HG03039 (cell line): ENCODE data around the gene SCN4B.

ENCODE experiments used
- ATAC-seq: cut with Tn5 transposase; IDR thresholded peaks from one replicate; pipeline ENCODE4 v1.9.1; 2021; ENCODE audit warnings: mild to moderate bottlenecking, moderate library complexity; ENCODE audit not compliant: unreplicated experiment

Gene SCN4B

GRCh38 chr11:118135051-118135795, 17.4 kb downstream of the SCN4B start:
- no peak for ATAC-seq

GRCh38 chr11:118133816-118134215, 18.8 kb downstream of the SCN4B start:
- ATAC-seq: no peak

GRCh38 chr11:118132385-118133151, 20.1 kb downstream of the SCN4B start:
- ATAC-seq: no peak

DNA sequence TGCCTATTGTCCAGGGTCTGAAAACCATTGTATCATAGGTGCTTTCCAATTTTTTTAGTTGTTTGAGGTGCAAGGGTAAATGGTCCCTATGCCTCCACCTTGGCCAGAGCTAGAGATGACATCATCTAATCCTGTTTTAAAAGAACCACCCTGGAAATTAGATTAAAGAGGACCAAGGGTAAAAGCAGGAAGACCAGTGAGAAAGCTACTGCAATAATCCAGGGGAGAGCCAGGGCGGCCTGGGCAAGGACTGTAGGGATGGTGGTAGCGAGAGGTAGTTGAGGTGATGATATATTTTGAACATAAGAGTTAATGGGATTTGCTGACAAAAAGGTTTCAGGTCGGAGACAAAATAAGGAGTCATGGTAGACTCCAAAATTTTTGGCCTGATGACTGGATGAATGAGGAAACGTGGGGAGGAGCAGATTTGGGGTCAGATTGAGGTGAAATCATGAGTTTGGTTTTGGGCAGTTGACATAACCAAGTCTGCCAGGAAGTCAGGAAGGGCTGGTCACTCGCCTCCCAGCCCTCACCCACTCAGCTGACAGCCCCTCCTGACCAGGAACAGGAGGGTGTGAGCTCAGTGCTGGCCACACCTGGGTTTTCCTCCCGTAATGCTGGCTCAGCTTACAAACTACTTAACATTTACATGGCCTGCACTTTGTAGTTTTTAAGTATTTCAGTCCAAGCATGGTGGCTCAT, 23.0 kb downstream of the SCN4B start:
- ATAC-seq: no peak

DNA sequence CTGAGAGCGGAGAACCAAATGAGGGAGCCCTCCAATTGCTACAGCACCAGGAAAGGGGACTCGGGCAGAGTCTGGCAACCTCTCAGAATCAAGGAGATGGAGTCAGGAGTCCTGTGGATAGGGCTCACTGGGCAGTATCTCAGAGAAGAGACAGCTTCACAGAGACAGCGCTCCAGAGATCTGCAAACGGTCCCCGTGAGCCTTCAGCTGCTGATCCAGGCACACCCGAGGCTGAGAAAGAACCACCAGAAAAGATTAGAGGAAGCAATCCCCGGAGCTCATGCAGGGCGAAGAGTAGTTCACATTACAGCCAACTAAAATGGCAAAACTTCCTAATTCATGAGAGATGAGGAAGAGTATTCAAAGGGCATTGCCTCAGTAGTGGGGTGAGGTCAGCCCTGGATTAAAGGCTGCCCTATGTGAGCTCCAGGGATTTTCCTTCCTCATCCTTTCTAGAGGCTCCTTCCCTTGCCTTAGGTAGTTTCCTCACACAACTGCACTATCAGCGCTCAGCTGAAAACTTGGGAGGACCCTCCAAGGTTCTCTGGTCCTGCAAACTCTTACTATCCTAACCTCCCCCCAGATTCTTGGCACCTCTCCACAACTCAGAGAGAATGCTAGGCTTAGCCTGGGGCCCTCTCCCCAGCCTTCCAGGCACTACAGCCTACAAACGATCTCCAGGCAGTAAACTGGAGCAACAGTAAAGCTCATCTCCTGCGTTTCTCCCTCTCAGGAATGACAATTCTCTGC, 23.7 kb downstream of the SCN4B start:
- ATAC-seq: no peak

- ATAC-seq: no peak
Observed at GRCh38 chr11:118128310-118128709, 24.3 kb downstream of the SCN4B start.

DNA sequence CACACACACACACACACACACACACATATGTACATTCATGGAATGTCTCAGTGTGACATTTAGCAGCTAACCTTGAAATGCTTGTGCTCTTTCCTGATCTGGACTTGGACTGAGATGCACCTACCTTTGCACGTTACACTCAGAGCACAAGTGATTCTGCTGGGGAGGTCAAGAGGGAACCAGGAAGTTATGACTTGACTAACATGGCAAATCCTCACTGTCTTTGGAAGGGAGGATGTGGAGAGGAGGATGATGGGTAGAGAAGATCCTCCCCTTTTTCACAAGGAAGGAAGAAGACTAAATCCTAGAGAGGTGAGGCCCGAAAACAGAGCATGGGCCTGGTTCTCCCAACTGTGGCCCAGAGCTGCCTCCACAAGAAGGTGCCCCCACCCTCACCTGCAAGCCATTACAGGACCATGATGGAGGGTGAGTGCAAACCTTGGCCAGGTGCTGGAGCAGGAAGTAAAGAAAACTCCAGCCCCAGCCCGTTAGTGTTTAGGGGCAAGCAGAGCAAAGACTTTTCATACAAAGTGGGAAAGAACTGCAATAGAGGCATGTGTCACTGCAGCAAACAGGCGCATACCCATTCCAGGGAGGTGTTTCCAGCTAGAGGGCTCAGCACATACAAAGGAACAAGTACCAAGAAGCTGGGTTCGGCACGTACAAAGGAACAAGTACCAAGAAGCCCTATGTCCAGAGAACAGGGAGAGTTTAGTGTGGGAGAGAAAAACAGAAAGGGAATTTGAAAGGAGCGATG, 26.4 kb downstream of the SCN4B start:
- ATAC-seq: no peak

DNA sequence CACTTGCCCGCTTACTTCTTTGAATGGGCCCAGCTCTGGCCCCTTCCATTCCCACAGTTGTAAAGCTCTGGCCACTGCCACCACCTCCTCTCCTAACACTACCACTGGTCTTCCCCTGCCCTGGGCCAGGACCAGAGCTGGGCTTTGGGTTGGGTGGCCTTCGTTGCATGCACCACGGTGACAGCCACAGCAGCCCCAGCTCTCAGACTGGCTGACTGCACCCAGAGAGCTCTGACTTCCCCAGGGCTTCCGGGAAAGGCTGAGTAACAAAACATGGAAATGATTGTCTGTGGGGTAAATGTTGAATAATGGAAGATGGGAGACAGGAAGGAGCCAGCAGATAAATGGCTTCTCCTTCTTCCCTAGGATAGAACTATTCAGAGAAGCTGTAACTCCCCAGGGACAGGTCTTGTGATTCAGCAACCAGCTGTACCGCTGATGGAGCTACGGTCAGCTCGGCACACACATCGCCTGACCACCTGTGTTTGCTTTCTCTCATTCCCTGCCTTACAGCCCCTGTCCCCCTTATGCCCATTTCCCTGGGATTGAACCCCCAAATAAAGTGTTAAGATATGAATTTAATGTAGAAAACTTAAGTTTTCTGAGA, 27.6 kb downstream of the SCN4B start:
- no peak for ATAC-seq

DNA sequence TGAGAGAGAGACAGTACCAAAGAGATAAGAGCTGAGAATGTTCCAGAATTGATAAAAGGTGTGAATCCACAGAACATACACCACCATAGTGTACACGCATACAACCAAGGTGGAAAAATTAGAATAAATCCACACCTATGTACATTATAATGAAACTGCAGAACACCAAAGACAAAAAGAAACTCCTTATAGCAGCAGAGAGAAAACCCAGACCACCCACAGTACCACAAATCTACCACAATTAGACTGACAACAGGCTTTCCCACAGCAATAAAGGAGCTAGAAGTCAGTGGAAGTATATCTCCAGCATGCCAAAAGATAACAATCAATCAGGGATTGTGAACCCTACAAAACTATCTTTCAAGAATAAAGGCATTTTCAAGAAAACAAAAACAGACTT, 31.8 kb downstream of the SCN4B start:
- ATAC-seq: no peak

- no peak for ATAC-seq
Observed at GRCh38 chr11:118117790-118118601, 34.6 kb downstream of the SCN4B start.

DNA sequence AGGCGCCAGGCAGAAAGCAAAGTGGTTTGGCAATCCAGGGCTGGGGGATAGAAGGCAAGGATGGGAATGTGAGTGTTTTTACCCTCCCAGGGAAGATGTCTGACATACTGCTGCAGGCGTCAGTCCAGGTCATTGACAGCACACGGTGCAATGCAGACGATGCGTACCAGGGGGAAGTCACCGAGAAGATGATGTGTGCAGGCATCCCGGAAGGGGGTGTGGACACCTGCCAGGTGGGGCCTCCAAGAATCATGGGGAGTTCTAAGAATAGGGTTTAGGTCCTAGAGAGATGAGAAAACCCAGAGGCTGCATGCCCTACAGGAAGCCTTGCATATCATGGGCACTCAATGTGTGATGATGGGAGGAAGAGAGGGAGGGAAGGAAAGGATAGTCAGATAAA, 37.6 kb downstream of the SCN4B start:
- ATAC-seq: no peak

DNA sequence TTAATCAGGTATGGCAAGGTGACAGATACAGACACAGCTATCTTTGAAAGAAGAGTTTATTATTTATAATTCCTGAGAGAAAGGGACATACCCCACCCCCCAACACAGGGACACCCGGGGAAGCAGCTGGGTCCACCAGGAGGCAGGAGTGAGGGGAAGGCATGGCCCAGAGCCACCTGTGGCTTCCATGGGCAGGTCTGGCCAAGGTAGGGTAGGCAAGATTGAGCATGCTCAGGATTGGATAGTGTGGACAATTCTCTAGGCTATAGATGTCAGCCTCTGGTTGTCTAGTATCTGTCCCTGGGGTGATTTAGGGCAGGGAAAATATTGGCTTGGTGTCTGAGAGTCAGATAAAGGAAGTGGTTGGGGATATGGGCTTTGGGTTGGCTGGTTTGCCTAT, 38.4 kb downstream of the SCN4B start:
- no peak for ATAC-seq

DNA sequence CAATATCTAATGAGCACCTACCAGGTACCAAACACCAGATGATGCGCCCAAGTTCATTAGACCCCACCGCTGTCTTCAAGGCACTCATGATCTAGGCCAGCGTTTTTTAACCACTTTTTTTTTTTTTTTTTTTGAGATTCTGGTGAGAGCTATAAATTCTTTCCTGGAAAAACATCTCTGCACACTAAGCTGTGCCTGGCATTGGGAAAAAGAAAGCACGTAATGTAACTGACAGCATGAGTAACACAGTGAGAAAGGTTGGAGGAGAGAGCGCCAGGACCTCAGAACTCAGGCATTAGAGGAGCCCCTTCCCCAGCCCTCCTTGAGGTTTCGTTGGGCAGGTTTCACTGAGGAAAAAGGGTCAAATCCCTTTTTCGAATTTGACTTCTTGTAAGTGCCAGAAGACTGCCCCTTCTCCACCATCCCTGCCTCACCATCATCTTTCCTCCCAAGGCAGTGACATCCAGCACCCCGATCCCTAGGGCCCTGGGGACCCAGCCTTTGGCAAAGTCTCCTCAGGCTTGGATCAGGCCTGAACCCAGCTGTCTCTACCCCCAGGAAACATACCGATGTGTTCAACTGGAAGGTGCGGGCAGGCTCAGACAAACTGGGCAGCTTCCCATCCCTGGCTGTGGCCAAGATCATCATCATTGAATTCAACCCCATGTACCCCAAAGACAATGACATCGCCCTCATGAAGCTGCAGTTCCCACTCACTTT, 39.8 kb downstream of the SCN4B start:
- no peak for ATAC-seq

GRCh38 chr11:118111744-118112035, 40.9 kb downstream of the SCN4B start:
- no peak for ATAC-seq

GRCh38 chr11:118111019-118111743, 41.4 kb downstream of the SCN4B start:
- no peak for ATAC-seq

GRCh38 chr11:118109231-118109630, 43.4 kb downstream of the SCN4B start:
- no peak for ATAC-seq

DNA sequence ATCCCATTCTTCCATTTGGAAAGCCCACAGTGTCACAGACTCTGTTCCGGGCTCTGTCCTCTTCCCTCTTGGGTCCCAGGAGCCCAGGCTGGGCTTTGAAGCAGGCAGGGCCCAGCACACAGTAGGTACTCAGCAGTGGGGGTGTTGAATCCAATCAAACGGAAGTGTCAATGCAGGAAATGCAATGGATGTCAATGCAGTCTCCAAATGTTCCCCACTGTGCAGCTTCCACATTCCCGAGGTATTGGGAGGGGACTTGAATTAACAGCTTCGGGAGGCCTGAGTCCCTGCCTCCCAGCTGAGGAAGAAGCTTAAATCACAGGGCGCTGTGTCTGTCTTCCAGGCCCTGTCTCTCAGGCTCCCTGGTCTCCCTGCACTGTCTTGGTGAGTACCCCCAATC, 44.1 kb downstream of the SCN4B start:
- no peak for ATAC-seq

GRCh38 chr11:118106789-118107335, 45.8 kb downstream of the SCN4B start:
- no peak for ATAC-seq
